ENCODE data around the gene DRAXIN.

DRAXIN gene

GRCh38 chr1:11735854-11736745, 44.6 kb downstream of the DRAXIN start, which contains the start of gene AGTRAP:
TSS of gene AGTRAP (plus strand) at chr1:11736136. CDS start at chr1:11736209, 73 bp downstream.
- FAIRE-seq (no peak), DNase-seq (ENCODE audit: insufficient read length, low spot score) (peak; percentile 72)
- peak; percentile 21; the same call in 1 of the 2 replicates for TF ChIP-seq POLR2A (IDR thresholded peaks at IDR 0.05; ENCODE audit: low read depth, low read length)

- FAIRE-seq: no peak
- TF ChIP-seq POLR2A (IDR thresholded peaks at IDR 0.05; ENCODE audit: low read depth, low read length): no peak
- peak; percentile 26 for DNase-seq (ENCODE audit: insufficient read length, low spot score)
These were observed 45.5 kb downstream of the DRAXIN start for GRCh38 chr1:11736746-11737639.

- DNase-seq (ENCODE audit: insufficient read length, low spot score) (no peak), FAIRE-seq (no peak)
- TF ChIP-seq POLR2A (IDR thresholded peaks at IDR 0.05; ENCODE audit: low read depth, low read length): no peak
These were observed 46.6 kb downstream of the DRAXIN start for GRCh38 chr1:11738096-11738495.

GRCh38 chr1:11738783-11739182, 47.3 kb downstream of the DRAXIN start:
- no peak for TF ChIP-seq POLR2A (IDR thresholded peaks at IDR 0.05; ENCODE audit: low read depth, low read length)
- DNase-seq (ENCODE audit: insufficient read length, low spot score) (no peak), FAIRE-seq (no peak)

GRCh38 chr1:11740258-11741192, 49.0 kb downstream of the DRAXIN start:
- DNase-seq (ENCODE audit: insufficient read length, low spot score) (no peak), FAIRE-seq (no peak)
- no peak for TF ChIP-seq POLR2A (IDR thresholded peaks at IDR 0.05; ENCODE audit: low read depth, low read length)

GRCh38 chr1:11741482-11741881, 50.0 kb downstream of the DRAXIN start:
- no peak for TF ChIP-seq POLR2A (IDR thresholded peaks at IDR 0.05; ENCODE audit: low read depth, low read length)
- DNase-seq (ENCODE audit: insufficient read length, low spot score) (no peak), FAIRE-seq (no peak)

- DNase-seq (ENCODE audit: insufficient read length, low spot score) (no peak), FAIRE-seq (no peak)
- no peak for TF ChIP-seq POLR2A (IDR thresholded peaks at IDR 0.05; ENCODE audit: low read depth, low read length)
These were observed 50.5 kb downstream of the DRAXIN start for GRCh38 chr1:11741919-11742558.

GRCh38 chr1:11744287-11744686, 52.8 kb downstream of the DRAXIN start:
- DNase-seq (ENCODE audit: insufficient read length, low spot score) (no peak), FAIRE-seq (no peak)
- no peak for TF ChIP-seq POLR2A (IDR thresholded peaks at IDR 0.05; ENCODE audit: low read depth, low read length)

GRCh38 chr1:11746092-11746491, 54.6 kb downstream of the DRAXIN start:
- no peak for TF ChIP-seq POLR2A (IDR thresholded peaks at IDR 0.05; ENCODE audit: low read depth, low read length)
- DNase-seq (ENCODE audit: insufficient read length, low spot score) (no peak), FAIRE-seq (peak; percentile 11)

- FAIRE-seq (no peak), DNase-seq (ENCODE audit: insufficient read length, low spot score) (no peak)
- TF ChIP-seq POLR2A (IDR thresholded peaks at IDR 0.05; ENCODE audit: low read depth, low read length): no peak
These were observed 55.4 kb downstream of the DRAXIN start for GRCh38 chr1:11746795-11747487.

GRCh38 chr1:11748294-11749202, 57.0 kb downstream of the DRAXIN start:
- DNase-seq (ENCODE audit: insufficient read length, low spot score): no peak
- no peak for TF ChIP-seq POLR2A (IDR thresholded peaks at IDR 0.05; ENCODE audit: low read depth, low read length)
- FAIRE-seq: no peak
